Amniotic stem cell (primary cell): ENCODE results near the gene FHOD3.

Source experiments
- DNase-seq: peaks from one replicate; lab custom pipeline; 2025; lab: John Stamatoyannopoulos, UW

The FHOD3 gene

DNA sequence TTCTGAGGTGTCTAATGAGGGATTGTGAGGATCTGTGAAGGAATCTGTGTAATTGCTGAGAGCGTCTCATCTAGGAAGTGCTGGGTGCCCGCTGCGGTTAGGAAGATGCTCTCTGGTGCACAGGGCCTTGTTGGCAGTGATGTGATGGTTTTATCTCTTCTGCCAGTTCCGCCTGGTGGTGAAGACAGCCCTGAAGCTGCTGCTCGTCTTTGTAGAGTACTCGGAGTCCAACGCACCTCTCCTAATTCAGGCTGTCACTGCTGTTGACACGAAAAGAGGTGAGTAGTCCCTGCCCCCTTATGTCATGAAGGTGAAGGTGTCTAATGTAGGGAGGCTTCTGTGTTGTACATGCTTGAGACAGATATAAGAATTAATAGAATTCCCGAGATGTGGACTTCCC is 297.1 kb downstream of the FHOD3 start:
- DNase-seq = no peak

DNA sequence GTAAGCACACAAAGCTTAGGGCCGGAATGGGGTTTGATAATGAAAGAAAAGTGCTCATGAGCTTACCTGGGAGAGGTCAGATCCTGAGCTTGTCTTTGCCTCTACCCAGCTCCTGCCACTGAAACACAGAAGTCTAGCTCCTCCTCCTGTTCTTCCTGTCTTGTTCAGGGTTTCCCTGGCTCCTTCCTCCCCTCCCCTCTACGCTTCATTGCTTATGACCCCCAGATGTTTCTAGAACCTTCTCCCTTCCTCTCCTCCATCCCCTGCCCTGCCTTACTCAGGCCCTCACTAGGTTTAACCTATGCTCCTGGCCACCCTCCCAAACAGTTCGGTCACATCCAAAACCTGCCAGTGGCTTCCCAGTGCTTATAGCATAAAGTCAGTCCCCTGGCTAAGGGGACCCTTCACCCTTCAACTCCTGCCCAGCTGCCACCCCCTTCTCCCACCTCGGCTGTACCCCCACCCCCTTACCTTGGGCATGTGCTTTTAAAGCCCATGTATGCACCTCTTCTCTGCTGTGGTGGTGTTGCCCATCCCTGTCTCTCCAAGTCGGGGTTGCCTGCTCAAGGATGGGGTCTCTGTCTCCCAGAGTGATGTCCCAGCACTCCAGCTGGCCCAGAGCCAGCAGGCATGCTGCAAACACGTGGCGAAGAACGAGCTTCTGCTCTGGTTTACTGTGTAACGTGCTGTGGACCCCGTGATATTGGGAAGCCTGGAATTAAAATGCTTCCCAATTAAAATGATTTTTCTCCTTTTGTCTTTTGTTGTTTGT is 297.7 kb downstream of the FHOD3 start:
- DNase-seq = no peak

DNA sequence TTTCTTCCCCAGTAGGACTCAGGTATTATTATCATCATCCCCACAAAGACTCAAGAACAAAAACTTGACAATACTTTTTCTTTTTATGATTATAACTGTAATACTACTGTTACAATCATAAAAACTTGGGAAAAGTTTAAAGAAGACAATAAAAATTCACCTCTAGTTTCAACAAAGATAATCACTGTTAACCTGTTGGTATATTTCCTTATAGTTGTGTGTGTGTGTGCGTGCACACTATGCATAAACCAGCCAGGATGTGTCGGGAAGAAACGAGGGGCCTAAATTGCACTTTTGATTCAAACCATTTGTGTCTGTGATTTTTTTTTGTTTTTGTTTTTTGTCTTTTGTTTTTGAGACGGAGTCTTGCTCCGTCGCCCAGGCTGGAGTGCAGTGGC is 298.3 kb downstream of the FHOD3 start:
- no peak for DNase-seq

DNA sequence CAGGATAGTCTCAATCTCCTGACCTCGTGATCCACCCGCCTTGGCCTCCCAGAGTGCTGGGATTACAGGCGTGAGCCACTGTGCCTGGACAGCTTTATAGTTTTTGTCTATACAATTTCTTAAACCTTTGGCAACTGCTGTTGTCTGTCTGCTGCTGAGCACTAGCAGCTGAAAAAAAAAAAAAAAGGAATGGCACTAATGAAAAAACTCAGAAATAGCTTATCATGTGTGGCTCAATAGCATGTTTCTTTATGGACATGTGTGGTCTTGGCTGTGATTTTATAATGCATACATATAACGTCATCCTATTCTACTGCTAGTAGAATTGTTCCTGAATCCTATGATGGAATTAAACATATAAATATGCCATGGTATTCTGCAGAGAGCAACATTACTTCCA is 300.1 kb downstream of the FHOD3 start:
- no peak for DNase-seq

DNA sequence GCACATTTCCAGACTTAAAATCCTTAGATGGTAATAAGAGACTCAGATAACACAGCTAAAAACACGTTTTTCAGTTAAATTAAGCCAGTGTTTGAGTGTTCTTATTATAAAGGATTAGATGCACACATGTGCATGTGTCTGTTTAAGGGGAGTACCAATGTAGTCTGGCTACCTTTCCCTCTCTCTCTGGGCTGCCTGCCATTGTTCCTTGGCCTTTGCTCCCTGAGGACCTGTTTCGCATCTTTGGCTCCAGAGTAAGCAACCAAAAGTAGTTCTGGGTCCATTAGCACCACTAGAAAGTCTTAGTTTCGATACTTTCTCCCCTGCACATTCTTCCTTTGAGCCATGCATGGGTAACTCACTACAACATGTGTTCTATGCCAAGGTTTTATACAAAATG is 303.0 kb downstream of the FHOD3 start:
- DNase-seq = no peak

DNA sequence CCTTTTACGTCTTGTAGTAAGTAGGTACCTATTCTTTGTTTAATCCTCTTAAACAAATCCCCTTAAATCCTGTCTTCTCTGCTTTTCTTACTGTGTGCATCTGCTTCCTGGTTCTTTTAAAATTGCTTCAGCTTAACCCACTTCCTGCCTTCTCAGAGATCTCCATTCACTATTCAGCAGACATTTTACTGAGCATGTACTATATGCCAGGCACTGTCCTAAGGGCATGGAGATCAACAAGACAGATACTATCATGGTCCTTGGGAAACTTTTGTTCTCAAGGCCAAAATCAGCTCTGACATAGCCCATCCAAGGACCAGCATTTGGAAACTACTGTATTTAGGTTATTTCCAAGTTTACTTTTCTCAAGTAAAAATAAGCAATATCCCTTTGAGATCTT is 303.8 kb downstream of the FHOD3 start:
- DNase-seq = no peak

DNA sequence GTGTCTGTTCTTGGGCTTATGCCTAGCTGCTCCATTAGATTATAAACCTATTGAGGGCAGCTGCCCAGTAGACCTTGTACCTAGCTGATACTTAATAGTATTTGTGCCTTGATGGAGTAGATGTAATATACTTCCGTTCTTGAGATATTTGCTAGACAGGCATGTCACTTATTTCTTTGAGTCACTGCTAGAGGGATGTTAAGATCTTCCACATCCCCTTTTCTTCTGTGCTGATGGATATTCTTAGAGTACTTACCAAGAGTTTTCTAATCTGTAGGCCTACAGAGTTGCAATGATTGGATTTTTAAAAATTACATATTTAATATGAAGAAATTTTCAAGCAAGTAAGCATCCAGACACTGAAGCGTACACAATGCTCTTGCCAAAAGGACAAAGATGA is 304.6 kb downstream of the FHOD3 start:
- no peak for DNase-seq

DNA sequence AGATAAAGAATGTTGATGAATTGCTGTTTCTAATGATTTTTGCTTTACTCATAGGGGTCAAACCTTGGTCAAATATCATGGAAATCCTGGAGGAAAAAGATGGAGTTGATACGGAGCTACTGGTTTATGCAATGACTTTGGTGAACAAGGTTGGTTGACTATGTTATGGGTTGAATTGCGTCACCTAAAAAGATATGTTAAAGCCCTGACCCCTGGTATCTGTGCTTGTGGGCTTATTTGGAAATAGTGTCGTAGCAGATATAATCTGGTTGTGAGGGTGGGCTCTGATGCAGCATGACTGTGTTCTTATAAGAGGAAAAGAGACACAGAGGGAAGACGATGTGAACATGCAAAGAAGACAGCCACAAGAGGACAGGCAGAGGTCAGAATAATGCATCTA is 305.1 kb downstream of the FHOD3 start:
- DNase-seq = no peak

DNA sequence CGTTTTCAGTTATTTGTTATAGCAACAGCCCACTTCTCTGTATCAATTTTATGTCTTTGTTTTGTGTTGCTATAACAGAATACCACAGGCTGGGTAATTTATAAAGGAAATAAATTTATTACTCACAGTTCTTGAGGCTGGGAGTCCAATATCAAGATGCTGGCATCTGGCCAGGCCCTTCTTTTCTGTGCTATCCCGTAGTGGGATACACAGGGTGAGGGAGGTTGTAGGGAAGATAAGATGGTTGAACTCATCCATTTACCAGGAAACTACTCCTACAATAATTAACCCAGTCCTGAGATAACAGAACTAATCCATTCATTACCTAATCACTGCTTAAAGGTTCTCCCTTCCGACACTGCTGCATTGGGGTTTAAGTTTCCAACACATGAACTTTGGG is 310.6 kb downstream of the FHOD3 start:
- no peak for DNase-seq

DNA sequence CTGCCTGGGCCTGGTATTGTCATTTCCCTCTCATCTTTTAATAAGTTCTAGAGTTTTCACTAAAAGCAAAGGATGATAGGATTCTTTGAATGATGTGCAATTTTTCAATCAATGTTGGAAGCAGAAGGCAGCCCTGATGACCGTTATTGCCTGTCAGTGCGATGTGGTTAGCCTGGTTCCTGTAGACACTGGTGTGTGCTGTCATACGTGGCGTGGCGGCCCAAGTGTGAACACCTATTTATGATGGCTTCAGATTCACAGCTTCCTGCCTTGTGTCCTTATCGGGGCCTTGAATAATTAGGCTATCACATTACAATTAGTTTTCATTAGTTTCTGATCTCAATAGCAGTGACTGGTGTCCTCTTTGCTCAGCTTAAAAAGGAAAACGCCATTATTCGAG is 312.7 kb downstream of the FHOD3 start:
- DNase-seq = no peak

DNA sequence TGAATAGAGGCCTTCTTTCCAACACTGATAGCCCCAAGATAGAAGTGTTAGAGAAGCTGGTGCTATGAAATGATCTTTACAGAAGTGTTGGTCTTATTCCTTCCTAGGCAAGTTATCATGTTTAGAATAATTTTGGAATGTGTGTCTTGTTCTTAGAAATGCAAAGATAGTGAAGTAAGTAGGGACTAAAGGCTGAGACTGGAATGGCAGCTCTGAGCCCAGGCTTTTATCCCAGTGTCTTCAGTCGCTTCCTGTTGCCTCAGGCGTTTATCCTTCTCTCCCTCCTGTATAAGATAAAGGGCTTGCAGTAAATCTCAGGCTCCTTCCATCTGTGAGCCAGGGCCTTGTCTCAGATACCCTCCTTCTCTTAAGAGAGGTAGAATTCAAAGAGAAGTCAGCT is 313.1 kb downstream of the FHOD3 start:
- DNase-seq = no peak

DNA sequence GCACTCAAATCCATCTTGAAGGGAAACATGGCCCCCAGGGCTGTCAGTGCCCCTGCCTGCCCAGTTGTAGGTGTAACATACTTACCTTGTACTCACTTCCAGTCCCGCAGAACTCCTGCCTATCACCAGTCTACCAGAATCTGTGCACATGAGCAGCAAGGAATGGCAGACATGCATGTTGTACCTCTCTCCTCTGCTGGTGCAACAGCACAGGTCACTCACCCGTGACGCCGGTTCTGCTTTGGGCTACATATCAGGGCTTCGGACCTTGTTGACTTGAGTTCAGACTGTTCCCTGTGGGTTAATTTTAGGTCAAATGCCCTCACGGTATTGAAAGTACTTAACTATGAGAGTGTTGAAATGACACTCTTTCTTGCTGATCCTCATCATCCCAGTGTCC is 315.6 kb downstream of the FHOD3 start:
- DNase-seq = no peak

DNA sequence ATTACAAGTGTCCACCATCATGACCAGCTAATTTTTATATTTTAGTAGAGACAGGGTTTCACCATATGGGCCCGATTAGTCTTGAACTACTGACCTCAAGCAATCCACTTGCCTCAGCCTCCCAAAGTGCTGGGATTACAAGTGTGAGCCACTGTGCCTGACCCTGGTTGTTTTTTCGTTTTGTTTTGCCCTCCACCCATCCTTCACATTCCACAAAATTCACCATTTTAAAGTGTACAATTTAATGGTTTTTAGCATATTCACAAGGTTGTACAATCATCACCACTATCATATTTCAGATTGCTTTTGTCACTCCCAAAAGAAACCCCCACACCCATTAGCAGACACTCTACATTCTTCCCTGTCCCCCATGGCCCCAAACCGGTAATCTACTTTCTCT is 316.3 kb downstream of the FHOD3 start:
- no peak for DNase-seq

DNA sequence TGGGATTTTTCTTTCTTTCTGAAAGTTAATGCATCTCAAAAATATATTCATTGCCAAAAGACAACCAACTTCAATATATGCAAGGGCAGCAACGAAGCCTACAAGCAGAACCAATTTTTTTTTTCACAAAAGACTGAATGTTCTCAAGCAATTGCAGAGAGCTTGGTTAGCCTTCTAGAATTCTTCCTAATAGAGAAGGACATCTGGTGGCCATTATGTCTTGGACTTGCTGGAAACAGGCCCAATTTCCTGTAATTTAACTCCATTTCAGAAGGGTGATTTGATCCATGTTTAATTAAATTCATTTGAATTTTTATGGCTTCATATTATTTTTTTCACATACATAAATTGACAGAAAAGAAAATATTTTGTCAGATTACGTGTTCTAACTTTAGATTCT is 323.3 kb downstream of the FHOD3 start:
- DNase-seq = no peak

DNA sequence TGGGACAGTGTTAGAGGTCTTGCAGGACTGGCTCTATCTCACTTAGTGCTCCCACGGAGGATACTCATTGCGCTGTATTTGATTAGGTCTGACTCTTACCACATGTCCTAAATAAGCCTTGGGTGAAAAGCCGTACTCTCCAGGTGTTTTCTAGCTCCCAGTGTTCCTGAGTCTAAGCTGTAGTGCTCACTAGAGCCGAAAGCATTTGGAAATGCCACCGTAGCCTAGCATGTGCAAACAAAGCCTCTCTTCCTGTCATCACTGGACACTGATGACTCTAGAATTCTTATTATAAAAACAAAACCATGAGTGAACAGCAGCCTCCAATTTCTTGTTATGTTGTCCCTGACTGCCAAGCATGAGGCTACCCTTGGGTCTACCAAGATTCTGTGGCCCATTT is 325.1 kb downstream of the FHOD3 start:
- no peak for DNase-seq

DNA sequence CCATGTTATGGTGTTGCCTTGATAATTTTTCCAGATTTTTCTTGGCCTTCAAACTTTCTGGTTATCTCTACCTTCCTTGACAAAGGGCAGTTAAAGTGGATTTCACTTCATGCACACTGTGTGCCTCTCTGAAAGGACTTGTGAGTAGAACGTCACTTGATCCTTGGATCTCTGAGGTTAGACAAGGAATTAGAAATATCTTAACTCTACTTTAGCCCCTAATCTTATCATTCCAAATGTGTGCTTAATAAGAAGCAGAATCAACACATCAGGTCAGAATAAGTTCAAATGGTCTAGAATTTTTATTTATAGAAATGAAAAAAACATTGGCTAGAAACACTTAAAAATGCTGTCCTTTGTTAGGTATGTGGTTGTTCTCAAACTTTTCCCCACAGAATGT is 325.6 kb downstream of the FHOD3 start:
- no peak for DNase-seq

DNA sequence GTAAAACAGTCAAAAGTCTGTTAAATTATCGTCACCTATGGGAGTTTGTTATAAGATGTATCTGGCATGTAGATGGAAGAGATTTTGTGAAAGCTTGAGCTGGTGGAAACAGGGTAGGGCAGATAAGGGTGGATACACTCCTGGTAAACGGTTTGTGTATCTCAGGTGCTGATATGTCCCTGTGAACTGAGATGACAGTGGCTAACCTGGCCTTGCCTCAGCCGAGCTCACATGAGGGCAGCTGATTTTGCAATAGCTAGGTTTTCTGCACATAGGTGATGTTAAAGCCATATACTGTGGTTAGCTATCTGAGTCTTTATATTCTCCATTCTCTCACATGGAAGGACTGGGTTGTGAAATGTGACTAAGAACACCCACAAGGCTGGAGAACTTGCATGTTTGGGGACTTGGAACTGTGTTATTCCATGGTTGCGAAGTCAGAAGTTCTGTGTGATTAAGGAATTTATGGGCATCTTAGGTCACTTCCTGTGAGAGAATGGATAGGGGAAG is 326.2 kb downstream of the FHOD3 start:
- DNase-seq = no peak

DNA sequence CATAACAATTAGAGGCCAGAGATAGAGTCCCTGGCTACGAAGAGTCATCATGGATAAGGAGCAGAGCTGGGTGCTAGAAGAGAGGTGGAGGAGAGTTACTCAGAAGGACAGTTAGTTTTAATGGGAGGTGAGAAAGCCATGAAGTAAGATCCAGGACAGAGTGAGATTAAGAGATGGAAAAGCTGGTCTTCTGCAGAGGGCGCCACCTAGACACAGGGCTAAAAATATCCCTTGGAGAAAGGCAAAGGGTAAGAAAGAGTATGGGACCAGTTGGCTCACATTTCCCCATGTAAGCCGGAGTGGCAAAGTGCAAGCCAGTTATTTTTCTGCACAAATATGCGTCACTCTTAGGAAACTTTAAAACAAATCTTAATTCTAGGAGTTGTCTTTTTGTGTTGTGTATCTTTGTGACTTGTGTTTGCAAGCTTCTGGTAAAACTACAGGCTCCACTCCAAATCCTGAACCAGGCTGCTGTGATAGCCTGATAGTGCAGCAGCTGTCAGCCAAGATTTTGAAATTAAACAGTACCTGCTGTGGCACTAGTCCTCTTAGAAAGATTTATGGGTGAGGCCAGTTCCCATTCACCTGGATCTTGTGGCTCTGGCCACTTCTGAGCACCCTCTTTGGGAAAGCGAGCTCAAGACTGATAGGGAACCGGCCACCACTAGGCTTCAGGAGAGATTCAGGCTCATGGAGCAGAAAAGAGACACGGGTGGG is 327.1 kb downstream of the FHOD3 start:
- no peak for DNase-seq

DNA sequence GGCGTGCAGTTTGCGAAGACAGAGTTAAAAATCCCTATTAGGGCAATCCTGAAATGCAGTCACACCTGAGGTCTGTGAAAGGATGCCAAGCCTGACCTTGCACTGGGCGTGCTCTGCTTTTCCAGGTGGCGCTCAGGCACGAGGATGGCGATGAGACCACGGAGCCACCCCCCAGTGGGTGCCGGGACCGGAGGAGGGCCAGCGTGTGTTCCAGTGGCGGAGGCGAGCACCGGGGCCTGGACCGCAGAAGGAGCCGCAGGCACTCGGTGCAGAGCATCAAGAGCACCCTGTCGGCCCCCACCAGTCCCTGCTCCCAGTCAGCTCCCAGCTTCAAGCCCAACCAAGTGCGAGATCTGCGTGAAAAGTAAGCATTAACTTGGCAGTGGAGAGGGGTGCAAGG is 327.9 kb downstream of the FHOD3 start:
- no peak for DNase-seq

DNA sequence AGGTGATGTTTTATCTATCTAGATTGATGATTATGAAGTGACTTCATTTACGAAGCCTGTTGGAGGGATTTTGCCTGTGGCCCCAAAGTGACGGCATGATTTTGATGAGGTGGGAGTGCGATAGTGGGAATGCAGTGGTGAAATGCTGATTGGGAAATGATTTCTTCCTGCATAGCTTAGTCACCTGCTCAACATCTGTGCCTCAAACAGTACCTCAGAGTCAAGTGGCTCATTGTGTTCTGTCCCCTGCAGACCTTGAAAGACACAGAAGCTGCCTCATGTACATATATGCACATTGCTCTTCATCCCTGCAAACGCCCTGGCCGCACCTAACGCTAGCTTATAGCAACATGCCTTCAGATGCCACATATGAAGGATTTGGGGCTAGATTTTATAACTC is 330.1 kb downstream of the FHOD3 start:
- DNase-seq = no peak

DNA sequence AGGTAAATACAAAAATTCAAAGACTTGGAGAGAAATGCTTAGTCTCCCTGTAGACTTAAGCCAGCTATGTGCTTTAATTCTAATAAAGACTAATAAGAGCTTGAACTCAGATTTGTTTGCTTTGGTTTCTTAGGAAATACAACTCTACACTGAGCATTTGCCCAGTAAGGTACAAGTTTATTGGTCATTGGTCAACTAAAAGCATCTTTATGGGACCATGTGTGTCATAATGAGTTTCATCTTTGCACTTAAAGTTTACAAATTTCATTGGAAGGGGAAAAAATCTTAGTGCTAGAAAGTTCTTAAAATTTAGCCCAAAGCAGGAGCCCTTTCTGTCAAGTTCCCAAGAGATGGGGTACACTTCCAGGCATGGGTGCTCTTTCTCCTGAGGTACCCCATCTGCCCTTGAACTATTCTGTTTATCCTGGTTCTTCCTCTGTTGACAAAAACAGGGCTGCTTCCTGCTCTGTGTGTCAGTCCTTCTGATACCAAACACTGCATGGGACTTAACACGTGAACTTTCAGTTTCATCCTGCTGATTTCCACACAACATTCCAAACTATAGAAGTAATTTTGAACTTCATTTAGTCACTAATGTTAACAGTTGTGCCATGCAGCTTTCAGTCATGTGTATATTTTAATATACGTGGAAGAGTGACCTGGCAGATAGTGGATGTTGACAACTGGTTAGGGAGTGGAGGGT is 331.1 kb downstream of the FHOD3 start:
- no peak for DNase-seq

DNA sequence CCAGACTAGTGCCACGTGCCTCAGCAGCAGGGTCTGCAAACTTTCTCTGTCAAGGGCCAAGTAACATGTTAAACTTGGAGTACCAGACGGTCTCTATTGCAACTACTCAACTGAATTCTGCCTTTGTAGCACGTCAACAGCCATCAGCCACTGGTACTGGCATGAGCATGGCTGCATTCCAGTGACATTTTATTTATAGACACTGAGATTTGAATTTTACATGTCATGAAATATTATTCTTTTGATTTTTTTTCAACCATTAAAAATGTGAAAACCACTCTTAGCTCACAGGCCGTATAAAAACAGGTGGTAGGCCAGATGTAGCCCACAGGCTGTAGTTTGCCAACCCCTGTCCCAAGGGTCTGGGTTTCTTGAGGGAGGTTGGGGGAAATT is 331.6 kb downstream of the FHOD3 start:
- DNase-seq = no peak

DNA sequence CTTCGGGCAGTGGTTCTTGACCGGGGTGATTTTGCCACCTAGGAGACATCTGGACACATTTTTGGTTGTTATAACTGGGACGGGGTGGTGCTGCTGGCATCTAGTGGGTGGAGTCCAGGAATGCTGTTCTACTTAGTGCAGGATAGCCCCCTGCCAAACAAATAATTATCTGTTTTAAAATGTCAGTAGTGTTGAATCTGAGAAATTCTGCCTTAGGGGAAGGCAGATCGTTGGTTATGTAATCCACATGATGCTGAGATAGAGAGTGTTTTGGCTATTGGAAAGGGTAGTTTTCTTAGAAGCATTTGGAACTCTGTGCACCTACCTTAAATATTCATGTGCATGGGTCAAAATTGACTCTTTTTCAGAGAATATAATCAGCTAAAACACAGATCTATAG is 332.3 kb downstream of the FHOD3 start:
- DNase-seq = no peak
